TTC549 (cell line): ENCODE measurements around the gene SUFU.
"Not testable (repeated sequence)": the region's sequence is repeated elsewhere in the genome, so short reads cannot be mapped to it uniquely, and the experiment has no call there.

ENCODE experiments used
- FAIRE-seq: peaks from 2 replicates; lab custom pipeline; 2012; peaks lifted over from hg19 to GRCh38; lab: Jason Lieb, UNC

Gene SUFU

GRCh38 chr10:102652170-102652916, 148.6 kb downstream of the SUFU start:
- FAIRE-seq, result no peak

DNA sequence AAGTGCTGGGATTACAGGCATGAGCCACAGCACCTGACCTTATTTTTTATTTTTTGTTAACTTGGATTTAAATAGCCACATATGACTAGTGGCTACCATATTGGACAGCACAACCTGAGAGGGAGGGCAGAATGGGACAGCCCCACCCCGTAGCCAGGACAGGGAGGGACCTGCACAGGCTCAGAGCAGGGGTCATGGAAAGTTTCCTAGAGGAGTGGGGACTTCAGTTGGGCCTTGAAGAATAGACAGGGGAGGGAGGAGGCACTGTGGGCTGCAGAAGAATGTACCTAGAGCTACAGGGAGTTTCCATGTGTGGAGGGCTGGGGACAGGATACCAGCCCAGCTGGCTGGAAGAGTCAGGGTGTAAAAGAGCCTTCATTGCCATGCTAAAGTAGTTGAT, 149.3 kb downstream of the SUFU start:
- no peak for FAIRE-seq

- no peak for FAIRE-seq
Measured at GRCh38 chr10:102654566-102654965, 150.8 kb downstream of the SUFU start.

- no peak for FAIRE-seq
Measured at GRCh38 chr10:102654969-102655368, 151.2 kb downstream of the SUFU start.

DNA sequence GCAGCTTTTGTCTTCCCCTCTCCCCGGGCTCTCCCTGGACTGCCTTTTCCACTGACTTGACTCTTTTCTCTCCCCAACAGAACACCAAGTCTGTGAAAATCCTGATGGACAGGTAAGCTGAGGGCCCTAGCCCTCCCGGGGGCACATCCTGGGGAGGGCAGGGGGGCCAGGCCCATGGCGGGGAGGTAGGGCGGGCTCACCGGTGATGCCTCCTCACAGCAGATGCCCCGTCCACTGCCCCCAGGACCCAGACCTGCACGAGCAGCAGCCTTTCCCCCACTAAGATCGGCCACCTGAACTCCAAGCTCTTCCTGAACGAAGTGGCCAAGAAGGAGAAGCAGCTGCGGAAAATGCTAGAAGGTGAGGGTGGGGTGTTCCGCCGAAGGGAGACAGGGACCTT, 152.3 kb downstream of the SUFU start:
- no peak for FAIRE-seq

GRCh38 chr10:102656791-102657371, 153.1 kb downstream of the SUFU start:
- FAIRE-seq, result no peak

- FAIRE-seq, result no peak
Measured at GRCh38 chr10:102657451-102657850, 153.7 kb downstream of the SUFU start.

DNA sequence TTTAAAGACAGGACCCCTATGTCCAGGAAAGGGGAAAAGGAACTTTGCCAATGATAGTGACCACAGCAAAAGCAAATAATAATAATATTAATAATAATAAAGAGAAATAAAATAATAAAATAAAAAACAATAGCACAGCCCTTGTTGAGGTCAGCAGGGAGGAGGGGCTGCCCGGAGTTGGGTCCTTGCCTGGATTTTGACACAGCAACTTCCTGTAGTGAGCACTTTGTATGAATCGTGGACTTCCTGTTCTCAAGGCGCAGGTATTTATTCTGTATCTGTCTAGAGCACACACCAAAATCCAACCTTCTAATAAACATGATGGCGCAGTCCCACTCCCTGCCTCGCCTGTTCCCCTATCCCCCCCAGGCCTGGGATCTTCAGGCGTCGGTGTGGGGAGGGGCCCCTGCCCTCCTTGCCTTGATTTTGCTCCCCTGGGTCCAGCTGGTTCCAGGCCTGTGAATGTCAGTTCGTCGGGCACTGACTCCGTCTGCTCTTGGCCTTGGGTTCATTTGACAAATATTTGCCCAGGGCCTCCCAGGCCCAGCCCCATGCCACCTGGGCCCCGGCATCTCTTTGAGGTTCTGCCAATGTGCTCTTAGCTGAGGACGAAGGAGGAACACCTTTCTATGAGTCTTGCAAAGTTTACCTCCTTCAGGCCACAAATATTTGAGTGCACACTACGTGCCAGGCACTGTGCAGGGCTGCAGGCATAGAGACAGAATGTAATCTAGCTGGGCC, 154.4 kb downstream of the SUFU start:
- FAIRE-seq, result no peak

DNA sequence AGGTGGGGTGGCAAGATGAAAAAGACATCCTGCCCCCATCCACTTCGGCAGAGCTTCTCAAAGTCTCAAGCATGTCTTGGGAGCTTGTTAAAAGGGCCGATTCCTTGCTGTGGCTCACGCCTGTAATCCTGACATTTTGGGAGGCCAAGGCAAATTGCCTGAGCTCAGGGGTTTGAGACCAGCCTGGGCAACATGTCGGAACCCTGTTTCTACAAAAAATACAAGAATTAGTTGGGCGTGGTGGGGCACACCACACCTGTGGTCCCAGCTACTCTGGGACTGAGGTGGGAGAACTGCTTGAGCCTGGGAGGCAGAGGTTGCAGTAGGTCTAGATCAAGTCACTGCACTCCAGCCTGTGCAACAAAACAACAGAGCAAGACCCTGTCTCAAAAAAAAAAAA, 155.0 kb downstream of the SUFU start:
- FAIRE-seq, result no peak

DNA sequence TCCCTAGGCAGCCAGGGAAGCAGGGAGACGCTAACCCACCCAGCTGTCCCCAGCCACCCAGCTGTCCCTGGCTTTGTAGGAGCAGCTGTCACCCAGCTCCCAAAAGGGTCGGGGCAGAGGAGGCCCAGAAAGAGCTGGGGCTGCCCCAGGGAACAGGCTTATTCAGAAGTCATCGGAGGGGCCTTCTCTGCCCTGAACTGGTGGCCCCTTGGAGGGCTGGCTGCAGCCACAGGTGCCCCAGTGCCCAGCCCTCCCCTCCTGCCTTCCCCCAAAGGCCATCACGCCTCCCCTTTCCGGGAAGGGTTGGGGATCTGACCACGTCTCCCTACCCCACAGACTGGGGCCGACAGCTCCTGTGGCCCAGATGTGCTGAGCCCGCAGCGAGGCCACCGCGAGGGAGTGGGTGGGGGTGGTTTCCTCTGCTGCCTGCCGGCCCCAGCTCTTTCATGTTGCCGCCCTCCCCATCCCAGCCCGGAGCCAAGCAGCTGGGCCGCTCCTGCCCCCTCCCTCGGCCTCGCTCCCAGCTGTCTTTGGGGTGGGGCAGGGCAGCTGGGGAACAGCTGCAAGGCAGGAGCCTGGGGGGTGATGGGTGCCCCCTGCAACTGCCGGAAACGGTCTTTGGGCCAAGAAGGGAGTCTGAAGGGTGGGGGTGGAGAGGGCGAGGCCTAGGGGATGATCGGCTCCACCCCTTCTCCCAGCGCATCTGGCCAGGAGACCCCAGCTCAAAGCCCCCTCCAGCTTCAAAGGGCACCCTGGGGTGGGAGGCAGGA, 157.3 kb downstream of the SUFU start:
- no peak for FAIRE-seq

DNA sequence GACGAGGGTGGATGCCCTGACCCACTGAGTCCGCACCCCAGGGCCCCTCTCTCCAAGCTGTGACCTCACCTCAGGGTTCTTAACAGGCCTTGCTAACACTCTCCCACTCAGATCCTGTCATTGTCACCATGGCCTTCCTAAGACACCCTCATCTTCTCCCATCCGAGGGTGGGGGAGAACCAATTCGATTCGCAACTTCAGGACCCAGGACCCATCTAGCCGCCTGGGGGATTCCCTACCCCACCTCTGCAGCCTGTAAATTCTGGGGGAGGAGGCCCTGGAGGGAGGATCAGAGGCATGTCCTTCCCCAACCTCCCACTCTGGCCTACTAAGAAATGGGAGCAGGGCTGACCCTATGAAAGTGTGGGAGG, 157.9 kb downstream of the SUFU start:
- FAIRE-seq, result no peak

GRCh38 chr10:102665904-102666509, 162.2 kb downstream of the SUFU start:
- FAIRE-seq, result no peak

- FAIRE-seq, result not testable (repeated sequence)
Measured at GRCh38 chr10:102667411-102667810, 163.6 kb downstream of the SUFU start.

GRCh38 chr10:102668326-102669107, 164.7 kb downstream of the SUFU start:
- no peak for FAIRE-seq

- no peak for FAIRE-seq
Measured at GRCh38 chr10:102669206-102670064, 165.7 kb downstream of the SUFU start.

- no peak for FAIRE-seq
Measured at GRCh38 chr10:102670065-102670670, 166.4 kb downstream of the SUFU start.

GRCh38 chr10:102670871-102671434, 167.2 kb downstream of the SUFU start:
- FAIRE-seq, result no peak

GRCh38 chr10:102673236-102673818, 169.6 kb downstream of the SUFU start:
- FAIRE-seq, result no peak

DNA sequence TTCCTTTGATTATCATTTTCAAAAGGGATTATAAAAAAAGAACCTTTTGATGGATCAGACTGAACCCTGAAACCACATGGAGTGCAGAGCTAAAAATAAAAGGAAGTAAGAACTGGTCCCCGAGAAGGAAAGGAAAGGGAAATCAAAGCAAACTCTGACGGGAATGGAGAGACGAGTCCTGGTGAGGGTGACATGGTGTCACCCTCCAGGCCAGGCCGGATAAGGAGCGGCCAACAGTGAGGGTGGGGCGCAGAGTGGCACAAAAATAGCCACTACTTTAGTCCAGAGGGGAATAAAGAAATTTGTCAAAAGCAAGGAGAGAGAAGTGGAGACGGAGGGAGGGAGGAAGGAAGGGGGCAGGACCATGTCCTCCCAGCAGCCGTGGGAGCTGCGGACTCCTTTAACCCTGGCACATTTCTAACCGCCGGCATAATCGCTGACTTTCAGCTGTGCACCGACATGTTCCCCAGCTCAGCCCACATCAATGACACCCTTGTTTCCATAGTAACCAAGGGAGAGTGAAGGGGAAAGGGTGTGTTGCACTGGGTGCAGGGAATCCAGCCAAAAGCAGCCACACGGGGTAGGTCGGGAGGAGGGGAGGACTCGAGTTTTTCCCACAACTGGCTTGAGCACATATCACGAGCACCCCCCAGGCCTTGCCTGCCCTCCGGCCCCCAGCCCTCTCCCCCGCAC, 170.2 kb downstream of the SUFU start:
- FAIRE-seq, result peak; percentile 5
